GM19395 (cell line): ENCODE data around the gene CNTNAP5.

Experiments
- ATAC-seq: cut with Tn5 transposase; IDR thresholded peaks from one replicate; pipeline ENCODE4 v1.9.1; 2021; ENCODE audit warnings: mild to moderate bottlenecking, moderate library complexity; ENCODE audit not compliant: unreplicated experiment

Gene CNTNAP5

DNA sequence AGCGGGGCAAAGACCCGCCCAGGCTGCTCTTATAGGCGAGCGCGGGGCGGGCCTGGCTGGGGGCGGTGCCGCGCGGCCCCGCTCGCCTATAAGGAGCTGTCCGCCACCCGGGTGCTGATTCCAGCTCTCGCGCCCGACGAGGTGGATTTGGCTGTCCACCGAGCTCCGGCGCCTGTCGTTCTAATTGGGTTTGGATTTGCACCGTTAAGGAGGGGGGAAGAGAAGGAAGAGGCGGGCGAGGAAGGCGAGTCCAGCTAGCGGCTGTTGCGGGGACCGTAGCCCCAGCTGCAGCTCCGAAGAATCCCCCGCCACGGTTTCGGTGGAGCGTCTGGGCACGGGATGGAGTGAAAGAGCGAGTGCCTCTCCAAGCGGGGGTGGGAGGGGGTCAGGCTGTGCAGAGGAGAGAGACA lies at the start of gene CNTNAP5:
Gene CNTNAP5 (plus strand): TSS at position 117 of the 410 bp plus-strand sequence. CDS start 364 bp downstream, outside the sequence.
- no peak for ATAC-seq

DNA sequence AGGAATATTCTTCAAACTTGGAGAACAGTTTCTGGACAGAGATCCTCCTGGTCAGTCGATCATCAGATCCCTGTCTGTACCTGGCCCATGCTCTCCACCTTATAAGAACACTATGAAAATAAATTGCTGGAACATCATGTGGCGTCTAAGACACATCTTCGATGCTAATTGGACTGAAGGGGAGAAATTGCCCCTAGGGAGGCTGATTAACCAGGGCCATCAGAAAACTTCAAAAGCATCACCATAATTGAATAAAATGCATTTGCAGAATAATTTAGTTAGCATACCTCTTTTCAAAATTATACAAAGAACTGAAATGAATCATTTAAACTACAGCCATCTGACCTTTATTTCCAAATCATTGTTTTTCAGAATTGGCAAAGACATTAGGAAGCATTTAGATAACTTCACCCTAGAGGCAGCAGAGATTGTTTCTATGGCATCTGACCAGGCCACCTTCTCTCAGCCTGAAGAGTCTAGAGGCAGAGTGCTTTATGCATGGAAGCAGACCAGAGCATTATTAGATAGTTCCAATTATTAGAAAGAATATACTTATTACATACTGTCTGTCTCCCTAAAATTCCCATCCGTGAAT lies 48.9 kb upstream of the CNTNAP5 start:
- no peak for ATAC-seq

GRCh38 chr2:123993728-123994323 lies 31.3 kb upstream of the CNTNAP5 start:
- peak; percentile 84 for ATAC-seq

- no peak for ATAC-seq
Observed at GRCh38 chr2:123999681-124000080, 25.4 kb upstream of the CNTNAP5 start.

GRCh38 chr2:124001696-124002430 lies 23.2 kb upstream of the CNTNAP5 start:
- ATAC-seq: no peak

- no peak for ATAC-seq
Observed at GRCh38 chr2:124018890-124019289, 6.2 kb upstream of the CNTNAP5 start.

DNA sequence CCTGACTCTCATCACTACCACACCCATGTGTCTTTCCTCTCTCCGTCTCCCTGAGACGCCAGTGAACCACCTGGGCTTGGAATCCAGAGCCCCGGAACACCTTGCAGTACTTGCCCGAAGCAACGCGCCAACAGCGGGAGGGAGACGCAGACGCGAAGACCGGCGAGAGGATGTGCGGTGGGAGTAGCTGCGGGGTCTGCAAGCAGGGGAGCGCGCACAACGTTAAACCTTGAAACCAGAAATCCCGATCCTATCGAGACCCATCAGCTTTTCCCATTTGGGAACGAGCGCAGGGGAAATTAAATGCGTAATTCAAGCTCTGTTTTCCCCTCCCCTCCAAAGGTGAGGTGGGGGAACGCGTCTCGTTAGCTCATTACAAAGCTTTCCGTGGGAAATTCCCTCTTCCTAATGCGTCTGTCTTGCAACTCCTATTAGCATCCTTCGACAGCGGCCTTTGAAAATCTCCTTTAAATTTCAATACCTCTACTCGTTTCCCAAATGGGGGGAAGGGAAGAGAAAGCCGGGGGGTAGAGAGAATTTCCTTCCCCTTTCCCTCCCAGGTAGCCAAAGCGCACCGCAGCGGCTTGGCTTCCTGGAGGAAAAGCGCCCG lies 421 bp upstream of the CNTNAP5 start:
- no peak for ATAC-seq

GRCh38 chr2:124025891-124026434 lies 876 bp downstream of the CNTNAP5 start:
- ATAC-seq: no peak

GRCh38 chr2:124026503-124026902 lies 1.4 kb downstream of the CNTNAP5 start:
- ATAC-seq: no peak

DNA sequence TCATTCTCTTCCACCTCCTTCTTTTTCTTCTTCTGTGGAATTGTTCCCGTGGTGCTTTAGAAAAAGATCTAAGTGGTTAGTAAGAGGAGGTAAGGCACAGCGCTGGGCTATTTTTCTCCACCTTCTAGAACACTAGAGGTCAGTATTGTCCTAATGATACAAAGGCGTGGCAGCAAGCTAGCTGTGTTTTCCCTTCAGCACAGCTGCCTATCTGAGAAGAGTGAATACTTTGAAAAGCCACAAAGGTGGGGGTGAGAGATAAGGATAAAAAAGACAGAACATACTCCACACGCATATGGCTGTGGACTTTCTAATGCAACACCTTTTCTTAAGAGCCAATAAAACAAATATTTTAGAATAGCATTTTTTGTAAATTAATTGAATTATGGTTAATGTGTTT lies 2.1 kb downstream of the CNTNAP5 start:
- ATAC-seq: peak; percentile 95

GRCh38 chr2:124032799-124033198 lies 7.7 kb downstream of the CNTNAP5 start:
- no peak for ATAC-seq

DNA sequence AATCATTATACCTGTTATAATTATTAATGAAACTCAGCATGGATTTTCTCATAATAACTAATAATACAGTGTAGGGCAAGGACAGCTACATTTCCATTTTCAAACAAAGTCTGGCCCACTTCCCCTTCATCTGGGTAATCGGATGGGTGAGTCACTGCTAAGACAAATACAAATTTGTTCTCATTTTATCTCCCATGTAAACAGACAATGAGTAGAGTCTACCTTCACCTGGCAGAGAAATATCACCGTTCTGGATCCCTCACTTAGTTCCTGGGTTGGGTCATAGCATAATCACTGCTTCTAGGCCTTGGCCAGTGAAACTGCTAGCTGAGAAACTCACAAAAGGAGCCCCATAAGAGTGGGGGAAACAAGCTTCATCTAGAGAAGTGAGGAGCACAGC lies 9.2 kb downstream of the CNTNAP5 start:
- no peak for ATAC-seq

- ATAC-seq: no peak
Observed at GRCh38 chr2:124035001-124035400, 9.9 kb downstream of the CNTNAP5 start.

DNA sequence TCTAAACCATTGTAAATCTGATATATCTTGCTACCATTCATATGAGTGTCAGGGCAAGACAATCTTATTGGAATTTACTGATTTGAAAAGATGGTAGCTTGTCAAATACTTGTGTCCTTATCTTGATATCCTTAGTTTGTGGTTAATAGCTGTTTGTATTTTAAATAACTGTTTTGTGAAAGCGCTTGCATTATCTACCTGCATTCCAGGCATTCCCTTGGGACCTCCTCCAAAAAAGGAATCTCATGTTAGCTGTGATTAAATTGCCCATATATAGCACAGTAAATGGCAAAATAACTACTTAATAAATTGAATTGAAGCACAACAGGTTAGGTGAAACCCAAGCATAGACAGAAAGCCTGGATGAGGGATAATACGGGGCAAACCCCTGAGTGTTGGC lies 13.9 kb downstream of the CNTNAP5 start:
- no peak for ATAC-seq

DNA sequence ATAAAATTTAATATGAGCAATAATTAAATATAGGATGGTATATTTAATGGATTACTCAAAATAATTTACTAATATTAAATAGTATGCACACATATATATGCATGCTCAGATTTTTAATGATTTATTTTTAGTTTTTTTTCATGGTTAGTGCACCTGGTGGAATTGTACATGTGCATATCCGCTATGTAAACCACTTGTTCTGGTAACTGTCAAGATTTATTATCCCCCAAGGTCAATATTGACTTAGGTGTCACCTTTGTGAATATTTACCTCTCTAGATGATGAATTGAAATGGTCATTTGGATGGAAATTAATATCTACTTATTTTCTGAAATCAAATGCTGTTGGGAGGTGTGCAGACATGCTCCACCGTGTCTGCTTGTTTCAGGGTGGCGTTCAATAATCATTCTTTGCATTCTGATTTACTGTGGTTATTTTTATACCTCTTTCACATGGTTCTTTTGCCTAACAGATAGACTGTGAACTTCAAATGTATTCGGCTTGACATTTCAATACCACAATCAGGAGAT lies 14.7 kb downstream of the CNTNAP5 start:
- no peak for ATAC-seq

GRCh38 chr2:124045894-124046293 lies 20.8 kb downstream of the CNTNAP5 start:
- ATAC-seq: no peak

DNA sequence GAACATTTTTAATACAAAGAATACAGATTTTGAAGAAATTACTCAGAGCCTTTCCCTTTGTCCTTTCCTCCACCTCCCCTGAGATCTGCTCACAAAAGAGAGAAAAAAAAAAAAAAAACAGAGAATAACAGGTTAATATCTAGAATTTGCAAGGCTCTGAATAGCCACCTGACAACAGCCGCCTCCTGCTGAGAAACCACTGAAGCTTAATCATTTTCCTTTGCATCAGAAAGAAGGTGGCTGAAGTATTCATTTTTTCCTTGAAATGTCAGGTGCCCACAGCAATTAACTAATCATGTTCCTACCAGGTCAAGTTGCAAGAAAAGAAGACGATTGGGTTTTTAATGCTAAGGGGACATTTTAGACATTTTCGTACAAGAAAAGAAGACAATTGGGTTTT lies 21.2 kb downstream of the CNTNAP5 start:
- no peak for ATAC-seq

DNA sequence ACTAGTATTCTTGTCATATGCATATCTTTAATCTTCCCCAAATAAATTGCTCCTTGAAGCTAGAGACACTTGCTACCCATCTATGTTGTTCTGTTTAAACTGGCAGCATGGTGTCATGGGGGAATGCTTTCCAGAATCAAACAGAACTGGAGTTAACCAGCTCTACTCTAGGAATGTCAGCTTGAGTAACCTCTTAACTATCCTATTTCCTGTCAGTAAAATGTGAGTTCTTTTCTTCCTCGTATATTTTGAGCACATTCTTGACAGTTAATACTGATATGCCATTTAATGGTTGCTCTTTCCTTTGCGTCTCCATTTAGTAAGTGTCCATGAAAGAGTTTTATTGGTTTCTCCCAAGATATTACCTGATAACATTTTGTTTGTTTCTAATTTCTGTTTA lies 23.0 kb downstream of the CNTNAP5 start:
- no peak for ATAC-seq

- ATAC-seq: no peak
Observed at GRCh38 chr2:124048664-124049063, 23.6 kb downstream of the CNTNAP5 start.

GRCh38 chr2:124049136-124049535 lies 24.0 kb downstream of the CNTNAP5 start:
- ATAC-seq: no peak

GRCh38 chr2:124050833-124051497 lies 25.9 kb downstream of the CNTNAP5 start:
- ATAC-seq: no peak
